GDM1 (cell line): ENCODE results near the gene TMEM31.
"Not testable (repeated sequence)": the region's sequence is repeated elsewhere in the genome, so short reads cannot be mapped to it uniquely, and the experiment has no call there.

Experiments used
- DNase-seq: peaks from one replicate; lab custom pipeline; 2025; lab: John Stamatoyannopoulos, UW

TMEM31 gene

GRCh38 chrX:103726477-103726876 lies 15.8 kb downstream of the TMEM31 start:
- DNase-seq, result no peak

GRCh38 chrX:103727115-103727514 lies 16.4 kb downstream of the TMEM31 start:
- no peak for DNase-seq

GRCh38 chrX:103729015-103729414 lies 18.3 kb downstream of the TMEM31 start:
- DNase-seq, result no peak

- peak; percentile 11 for DNase-seq
Observed at GRCh38 chrX:103730147-103730795, 19.6 kb downstream of the TMEM31 start.

- DNase-seq, result no peak
Observed at GRCh38 chrX:103730796-103731493, 20.2 kb downstream of the TMEM31 start.

- DNase-seq, result no peak
Observed at GRCh38 chrX:103733017-103733416, 22.3 kb downstream of the TMEM31 start.

- DNase-seq, result no peak
Observed at GRCh38 chrX:103734125-103734760, 23.5 kb downstream of the TMEM31 start.

GRCh38 chrX:103737696-103738095 lies 27.0 kb downstream of the TMEM31 start:
- no peak for DNase-seq

DNA sequence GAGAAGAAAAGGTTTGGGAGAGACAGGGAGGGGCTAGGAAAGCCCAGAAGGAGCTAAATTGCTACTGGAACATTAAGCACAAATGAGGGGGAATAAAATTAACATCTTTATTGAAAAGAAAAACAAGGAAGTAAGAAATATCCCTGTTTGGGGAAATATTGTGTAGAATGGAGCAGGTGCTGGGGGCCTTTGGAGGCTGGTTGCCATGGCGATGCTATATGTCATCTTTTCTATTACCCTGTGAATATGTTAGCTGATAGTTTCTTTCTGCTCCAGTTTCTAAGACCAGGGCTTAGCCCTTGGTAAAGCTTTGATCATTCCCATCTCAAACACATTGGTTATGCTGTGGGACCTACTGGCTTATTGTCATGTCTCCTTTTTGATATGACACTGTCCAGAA lies 28.7 kb downstream of the TMEM31 start:
- no peak for DNase-seq

- no peak for DNase-seq
Observed at GRCh38 chrX:103741879-103742278, 31.2 kb downstream of the TMEM31 start.

- DNase-seq, result no peak
Observed at GRCh38 chrX:103742339-103742738, 31.6 kb downstream of the TMEM31 start.

GRCh38 chrX:103747163-103747562 lies 36.5 kb downstream of the TMEM31 start:
- no peak for DNase-seq

- DNase-seq, result no peak
Observed at GRCh38 chrX:103754401-103754800, 43.7 kb downstream of the TMEM31 start.

DNA sequence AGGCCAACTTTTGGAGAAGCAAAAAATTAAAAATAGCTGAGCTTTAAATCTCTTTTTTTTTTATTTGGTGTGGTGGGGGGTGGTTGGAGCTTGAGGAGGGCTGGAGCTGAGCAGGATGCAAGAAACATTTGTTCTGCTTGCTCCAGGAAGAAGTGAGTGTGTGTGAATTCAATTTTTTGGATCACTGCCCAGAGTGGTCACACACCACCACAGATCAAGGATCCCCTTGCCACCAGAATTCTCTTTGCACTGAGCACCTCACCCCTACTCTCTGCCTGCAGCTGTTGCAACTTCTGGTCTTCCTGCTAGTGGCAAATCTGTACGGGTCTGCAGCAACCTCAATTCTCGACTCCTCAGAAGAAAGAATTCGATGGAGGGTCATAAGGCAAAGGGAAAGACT lies 46.0 kb downstream of the TMEM31 start:
- DNase-seq, result peak; percentile 67

- DNase-seq, result no peak
Observed at GRCh38 chrX:103758555-103758954, 47.8 kb downstream of the TMEM31 start.

GRCh38 chrX:103763541-103763940 lies 52.8 kb downstream of the TMEM31 start:
- not testable (repeated sequence) for DNase-seq
